Mucosa of descending colon (tissue), 3 donors: ENCODE data around the gene LMBR1L. TPM values are rescaled to one million over a fixed set of nuclear protein-coding genes. Genes with fewer than 3 reads are reported as not detected.

Experiments
- ATAC-seq: fragments of 200-7000 bp; cut with Tn5 transposase; one replicate; pipeline ENCODE4 v1.9.1; 2020; ENCODE audit warnings: mild to moderate bottlenecking, moderate library complexity
- DNase-seq, 3 donors: peaks; one replicate each; pipeline ENCODE4 v3.0.0-alpha.2; 2020
- H3K36me3 ChIP-seq: fragments of 200-600 bp; one replicate; pipeline ENCODE4 v1.8.0; 2021; ENCODE audit warnings: low read depth, mild to moderate bottlenecking
- H3K4me1 ChIP-seq: fragments of 200-600 bp; one replicate; pipeline ENCODE4 v1.8.0; 2021; ENCODE audit warnings: low read depth, mild to moderate bottlenecking
- H3K4me3 ChIP-seq: fragments of 200-600 bp; one replicate; pipeline ENCODE4 v1.8.0; 2021; ENCODE audit warnings: mild to moderate bottlenecking
- H3K9me3 ChIP-seq: fragments of 200-600 bp; one replicate; pipeline ENCODE4 v1.8.0; 2021; ENCODE audit warnings: mild to moderate bottlenecking
- CTCF ChIP-seq: fragments of 200-600 bp; IDR thresholded peaks from one replicate; pipeline ENCODE4 v1.8.0; 2022; ENCODE audit warnings: antibody characterized with exemption, mild to moderate bottlenecking
- intact Hi-C, 2 donors: fragments of 100-400 bp; cut with DNase I in 1 of 2; cut with micrococcal nuclease in 1 of 2; formaldehyde crosslinking; loops; one replicate each; pipeline versions ENCODE4 v1.11.0 to v1.11.1; 2022; cut with DNase I, micrococcal nuclease
- long read RNA-seq, 2 donors: library from polyadenylated mRNA; unstranded; transcript quantifications; one replicate each; pipeline ENCODE4 v2.0.0, GENCODE V29; 2019 to 2021
- total RNA-seq, 3 donors: library from RNA; stranded (reverse); fragmentation: NEBNext Ultra II Directional in 2 of 3; extraction: Animal tissue kit (Norgen Biotek cat#: 25700) in 2 of 3; gene quantifications; one replicate each; pipeline versions ENCODE4 v1.2.1 to v1.2.4, GENCODE V29; 2021 to 2023
- donor health status: DM: no; HTN: no; CAD: no; lungs with moderate emphysema.
- donor health status: DM: no; HTN: no; CAD: no.
- donor health status: DM: no; HTN: yes; CAD: no.

Gene LMBR1L, protein sequence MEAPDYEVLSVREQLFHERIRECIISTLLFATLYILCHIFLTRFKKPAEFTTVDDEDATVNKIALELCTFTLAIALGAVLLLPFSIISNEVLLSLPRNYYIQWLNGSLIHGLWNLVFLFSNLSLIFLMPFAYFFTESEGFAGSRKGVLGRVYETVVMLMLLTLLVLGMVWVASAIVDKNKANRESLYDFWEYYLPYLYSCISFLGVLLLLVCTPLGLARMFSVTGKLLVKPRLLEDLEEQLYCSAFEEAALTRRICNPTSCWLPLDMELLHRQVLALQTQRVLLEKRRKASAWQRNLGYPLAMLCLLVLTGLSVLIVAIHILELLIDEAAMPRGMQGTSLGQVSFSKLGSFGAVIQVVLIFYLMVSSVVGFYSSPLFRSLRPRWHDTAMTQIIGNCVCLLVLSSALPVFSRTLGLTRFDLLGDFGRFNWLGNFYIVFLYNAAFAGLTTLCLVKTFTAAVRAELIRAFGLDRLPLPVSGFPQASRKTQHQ
- total RNA-seq: 10 to 100 TPM; 46.1 to 77.4 (median 68.1) TPM
- long read RNA-seq, donor 1, transcript LMBR1L-201 (17 exons, 2,934 nt): major isoform, 6 of 24 reads
- long read RNA-seq, donor 1, partial matches to known transcripts: 4 of 24 reads
- long read RNA-seq, donor 1, other reads (novel, unspliced or antisense): 14 of 24 reads
- long read RNA-seq, donor 2, partial matches to known transcripts: 0 of 9 reads
- long read RNA-seq, donor 2, other reads (novel, unspliced or antisense): 6 of 9 reads

- H3K9me3 ChIP-seq: no peaks in the 10 kb centered on the region
- DNase-seq: peak; percentile 95 to 98 (median 96)
- peaks cover 29% of the 10 kb centered on the region for H3K4me1 ChIP-seq
- intact Hi-C loops: loop anchor here in 1 of 2 donors (10.0 kb wide), 1 partner anchor 46 kb away; the partner anchor contains the start of genes KMT2D and RHEBL1
- peak; percentile 95 for ATAC-seq
- H3K36me3 ChIP-seq: peaks cover 6% of the 10 kb centered on the region
- H3K4me3 ChIP-seq: peak within 1 kb of the TSS; percentile 70
- peak; percentile 57 for TF ChIP-seq CTCF
Observed at GRCh38 chr12:49110464-49111155, at the start of gene LMBR1L. TSS of gene LMBR1L (minus strand) at chr12:49110847. CDS start at chr12:49110555, 292 bp downstream.

GRCh38 chr12:49160399-49160798, 49.8 kb upstream of the LMBR1L start:
- Histone ChIP-seq H3K9me3 (no peaks in the 10 kb centered on the region), H3K36me3 (no peaks in the 10 kb centered on the region), H3K4me1 (no peaks in the 10 kb centered on the region), H3K4me3 (no peak overlapping the region)
- TF ChIP-seq CTCF: no peak
- ATAC-seq (no peak), DNase-seq (no peak)
- intact Hi-C loops: no loop called here

- no peak overlapping the region for H3K4me3 ChIP-seq
- no peaks in the 10 kb centered on the region for H3K9me3 ChIP-seq
- ATAC-seq (no peak), DNase-seq (no peak)
- no peaks in the 10 kb centered on the region for H3K36me3 ChIP-seq
- no peaks in the 10 kb centered on the region for H3K4me1 ChIP-seq
- no peak for TF ChIP-seq CTCF
- intact Hi-C loops: no loop called here
Observed at GRCh38 chr12:49154221-49154620, 43.6 kb upstream of the LMBR1L start.

- no peak for DNase-seq
- Histone ChIP-seq H3K36me3 (no peaks in the 10 kb centered on the region), H3K4me1 (no peaks in the 10 kb centered on the region), H3K4me3 (no peak overlapping the region), H3K9me3 (no peaks in the 10 kb centered on the region)
- TF ChIP-seq CTCF: no peak
- no peak for ATAC-seq
- intact Hi-C loops: no loop called here
Observed at GRCh38 chr12:49147384-49147783, 36.7 kb upstream of the LMBR1L start.

DNA sequence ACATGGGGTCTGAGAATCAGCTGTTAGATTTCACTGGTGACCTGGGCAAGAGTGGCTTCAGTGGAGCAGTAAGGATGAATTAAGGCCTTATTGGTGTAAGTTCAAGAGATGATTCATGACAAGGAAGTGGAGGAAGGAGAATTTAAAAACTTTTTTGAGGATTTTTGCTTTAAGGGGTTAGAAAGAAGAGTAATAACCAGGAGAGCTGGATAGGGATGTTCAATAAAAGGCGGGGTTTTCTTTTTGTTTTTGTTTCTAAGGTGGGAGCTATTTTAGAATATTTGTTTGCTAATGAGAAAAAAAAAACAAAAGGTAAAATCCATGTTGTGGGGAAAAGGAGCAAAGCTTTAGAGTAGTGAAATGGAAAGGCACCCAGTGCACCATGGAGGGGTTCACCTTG, 35.8 kb upstream of the LMBR1L start:
- Histone ChIP-seq H3K36me3 (no peaks in the 10 kb centered on the region), H3K9me3 (no peaks in the 10 kb centered on the region), H3K4me3 (no peak overlapping the region), H3K4me1 (no peaks in the 10 kb centered on the region)
- ATAC-seq (no peak), DNase-seq (no peak)
- intact Hi-C loops: no loop called here
- TF ChIP-seq CTCF: no peak
